DMS79 (cell line): ENCODE results near the gene LILRB3.
"Not testable (repeated sequence)": the region's sequence is repeated elsewhere in the genome, so short reads cannot be mapped to it uniquely, and the experiment has no call there.

Experiments
- DNase-seq: peaks from one replicate; lab custom pipeline; 2025; lab: John Stamatoyannopoulos, UW

The LILRB3 gene

DNA sequence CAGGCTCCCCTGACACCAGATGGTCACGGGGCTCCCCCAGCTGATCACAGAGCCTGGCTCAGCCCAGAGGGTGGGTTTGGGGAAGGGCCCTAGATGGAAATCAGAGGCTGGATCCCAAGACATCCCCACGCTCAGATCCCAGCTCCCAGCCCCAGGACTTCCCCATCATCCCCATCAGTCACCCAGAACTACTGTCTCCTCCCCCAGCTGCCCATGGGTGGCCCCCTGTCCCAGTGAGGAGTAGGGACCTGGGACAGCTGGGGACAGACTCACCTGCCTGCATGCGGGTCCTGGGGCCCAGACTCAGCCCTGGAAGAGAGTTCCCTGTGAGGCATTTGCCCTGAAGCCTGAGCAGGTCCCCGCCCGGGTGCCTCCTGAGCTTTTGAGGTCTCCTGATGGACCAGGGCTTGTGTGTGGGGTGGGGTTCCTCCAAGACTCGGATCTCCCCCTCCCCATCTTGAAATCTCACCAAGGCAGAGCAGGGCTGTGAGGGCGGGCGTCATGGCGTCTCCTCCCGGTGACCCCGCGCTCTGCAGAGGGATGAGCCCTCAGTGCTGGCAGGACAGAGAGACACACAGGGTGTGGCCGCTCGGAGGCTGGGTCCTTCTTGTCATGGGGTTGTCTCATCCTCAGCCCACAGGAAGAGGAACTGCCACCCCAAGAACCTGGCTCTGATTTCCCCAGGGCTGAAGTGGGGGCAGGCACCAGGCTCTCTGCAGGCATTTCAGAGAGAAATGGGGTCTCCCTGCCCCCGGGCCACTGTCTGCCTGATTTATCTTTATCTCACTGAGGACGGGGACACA lies at the start of gene LILRB3:
TSS of gene LILRB3 (minus strand) at position 534 of the 803 bp plus-strand sequence. CDS start at position 503, 31 bp downstream.
- DNase-seq, result not testable (repeated sequence)

DNA sequence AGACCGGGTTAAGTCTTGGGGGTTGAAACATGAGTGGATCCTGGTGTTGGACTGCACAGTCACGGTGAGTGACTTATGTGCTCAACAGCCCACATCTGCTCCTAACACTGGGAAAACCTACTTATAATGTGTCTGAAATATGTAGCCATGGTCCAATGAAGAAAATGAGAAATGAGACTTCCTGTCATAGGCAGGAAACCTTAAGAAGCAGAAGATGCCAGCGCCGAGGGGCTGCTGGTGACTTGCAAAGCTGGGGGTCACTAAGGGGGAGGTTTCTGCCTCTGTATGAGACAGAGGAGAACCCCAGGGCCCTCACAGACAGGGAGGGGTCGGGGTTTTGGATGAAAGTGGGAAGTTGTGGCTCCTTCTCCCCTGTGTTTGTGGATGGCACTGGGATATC lies 49.4 kb upstream of the LILRB3 start:
- not testable (repeated sequence) for DNase-seq

DNA sequence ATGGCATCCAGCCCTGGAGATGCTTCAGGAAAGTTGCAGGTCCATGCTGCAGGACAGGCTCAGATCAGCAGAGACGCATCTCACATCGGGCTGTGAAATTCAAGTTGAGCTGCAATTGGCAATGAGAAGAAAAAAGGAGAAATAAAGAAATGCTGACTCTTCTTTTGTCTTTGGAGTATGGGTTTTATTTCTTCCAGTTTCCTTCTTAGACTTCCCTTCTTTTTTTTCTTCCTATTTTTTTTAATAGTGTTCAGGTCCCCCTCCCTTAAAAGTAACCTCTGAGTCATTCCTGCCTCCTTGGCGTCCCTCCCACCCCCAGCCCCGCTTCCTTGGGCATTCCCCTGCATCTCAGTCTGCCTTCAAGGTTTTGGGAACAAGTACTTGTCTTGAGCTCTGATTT lies 48.8 kb upstream of the LILRB3 start:
- not testable (repeated sequence) for DNase-seq

DNA sequence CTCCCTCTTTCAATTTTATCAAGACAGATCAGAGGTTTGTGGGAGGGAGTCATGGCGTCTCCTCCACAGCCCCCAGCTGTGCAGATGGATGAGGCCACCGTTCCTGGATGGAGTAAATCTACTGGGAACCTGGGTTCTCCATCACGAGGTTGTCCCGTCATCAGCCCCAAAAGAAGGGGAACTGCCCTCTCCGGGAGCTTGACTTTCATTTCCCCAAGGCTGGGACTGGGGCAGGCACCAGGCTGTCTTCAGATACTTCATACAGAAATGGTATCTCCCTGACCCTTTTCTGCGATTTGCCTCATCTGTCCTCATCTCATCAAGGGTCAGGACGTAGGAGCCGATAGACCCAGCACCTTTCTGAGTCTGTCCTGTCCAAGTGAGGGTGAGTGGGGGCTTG lies 48.3 kb upstream of the LILRB3 start:
- DNase-seq, result no peak

DNA sequence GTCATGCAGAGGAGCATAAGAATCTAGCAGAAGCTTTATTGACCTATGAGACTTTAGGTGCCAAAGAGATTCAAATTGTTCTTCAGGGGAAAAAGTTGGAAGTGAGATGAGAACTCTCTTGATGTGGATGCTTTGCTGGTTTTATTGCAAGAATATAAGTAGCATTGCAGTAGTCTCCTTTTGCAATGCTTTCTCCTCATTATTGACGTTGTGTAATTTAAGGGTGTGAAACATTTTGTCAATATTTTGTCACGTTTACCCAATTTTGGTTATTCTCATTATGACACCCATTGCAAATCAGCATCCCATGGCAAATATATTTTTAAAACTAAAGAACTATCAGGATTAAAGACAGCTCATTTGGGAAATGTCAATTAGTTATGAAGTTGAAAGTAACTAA lies 46.1 kb upstream of the LILRB3 start:
- DNase-seq, result no peak

DNA sequence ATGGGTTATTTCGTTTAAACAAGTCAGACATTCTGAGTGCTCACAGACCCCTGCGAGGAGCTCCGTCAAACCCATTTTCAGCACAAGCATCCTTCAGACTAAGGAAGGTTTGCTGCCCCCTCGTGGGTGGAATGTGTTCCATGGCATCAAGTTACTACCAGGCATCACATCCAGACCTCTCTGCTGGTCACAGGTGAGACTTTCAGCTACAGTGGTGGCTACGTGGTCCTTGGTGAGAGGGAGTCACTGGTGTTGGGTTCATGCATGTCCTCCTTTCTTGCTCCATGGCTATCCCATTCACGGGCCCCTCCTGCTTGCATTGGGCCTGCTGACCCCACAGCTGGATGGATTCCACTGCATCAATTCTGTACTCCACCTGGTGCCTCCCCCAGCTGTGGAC lies 43.3 kb upstream of the LILRB3 start:
- DNase-seq, result peak; percentile 46

DNA sequence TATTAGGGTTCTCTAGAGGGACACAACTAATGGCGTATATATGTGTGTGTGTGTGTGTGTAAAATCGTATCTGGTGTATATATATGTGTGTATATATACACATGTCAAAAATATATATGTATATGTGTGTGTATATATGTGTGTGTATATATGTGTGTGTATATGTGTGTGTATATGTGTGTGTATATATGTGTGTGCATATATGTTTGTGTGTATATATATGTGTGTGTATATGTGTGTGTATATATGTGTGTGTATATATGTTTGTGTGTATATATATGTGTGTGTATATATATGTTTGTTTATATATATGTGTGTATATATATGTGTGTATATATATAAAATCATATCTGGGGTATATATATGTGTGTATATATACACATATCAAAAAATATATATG lies 39.7 kb upstream of the LILRB3 start:
- DNase-seq, result no peak

DNA sequence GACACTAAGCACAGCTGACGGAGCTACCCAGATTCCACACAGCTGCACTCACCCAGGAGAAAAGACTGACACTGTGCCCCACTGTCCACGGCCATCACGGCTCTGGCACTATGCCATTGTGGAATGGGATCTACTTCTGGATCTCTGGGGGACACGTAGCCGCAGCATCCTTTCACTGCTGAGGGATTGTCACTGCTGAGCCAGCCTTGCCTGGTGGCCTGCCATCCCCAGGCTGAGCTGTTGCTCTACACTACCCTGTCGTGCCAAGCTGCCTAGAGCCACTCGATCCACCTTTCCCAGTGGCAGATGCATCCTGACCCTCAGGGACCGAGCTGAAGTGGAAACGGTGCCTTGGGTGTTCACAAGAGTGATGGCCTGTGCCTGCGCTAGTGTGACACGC lies 39.3 kb upstream of the LILRB3 start:
- no peak for DNase-seq

DNA sequence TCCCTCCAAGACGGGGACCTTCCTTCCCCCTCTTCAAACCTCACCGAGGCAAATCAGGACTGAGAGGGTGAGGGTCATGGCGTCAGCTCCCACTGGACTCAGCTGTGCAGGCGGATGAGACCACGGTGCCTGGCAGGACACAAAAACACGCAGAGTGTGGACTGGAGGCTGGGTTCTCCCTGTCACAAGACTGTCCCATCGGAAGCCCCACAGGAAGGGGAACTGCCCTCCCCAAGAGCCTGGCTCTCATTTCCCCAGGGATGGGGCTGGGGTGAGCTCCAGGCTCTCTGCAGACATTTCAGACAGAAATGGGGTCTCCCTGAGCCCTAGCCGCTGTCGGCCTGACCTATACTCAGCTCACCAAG lies 34.3 kb upstream of the LILRB3 start, which contains the start of gene LILRB5:
TSS of gene LILRB5 (minus strand) at position 158 of the 365 bp plus-strand sequence. CDS start at position 78, 80 bp downstream.
- no peak for DNase-seq

DNA sequence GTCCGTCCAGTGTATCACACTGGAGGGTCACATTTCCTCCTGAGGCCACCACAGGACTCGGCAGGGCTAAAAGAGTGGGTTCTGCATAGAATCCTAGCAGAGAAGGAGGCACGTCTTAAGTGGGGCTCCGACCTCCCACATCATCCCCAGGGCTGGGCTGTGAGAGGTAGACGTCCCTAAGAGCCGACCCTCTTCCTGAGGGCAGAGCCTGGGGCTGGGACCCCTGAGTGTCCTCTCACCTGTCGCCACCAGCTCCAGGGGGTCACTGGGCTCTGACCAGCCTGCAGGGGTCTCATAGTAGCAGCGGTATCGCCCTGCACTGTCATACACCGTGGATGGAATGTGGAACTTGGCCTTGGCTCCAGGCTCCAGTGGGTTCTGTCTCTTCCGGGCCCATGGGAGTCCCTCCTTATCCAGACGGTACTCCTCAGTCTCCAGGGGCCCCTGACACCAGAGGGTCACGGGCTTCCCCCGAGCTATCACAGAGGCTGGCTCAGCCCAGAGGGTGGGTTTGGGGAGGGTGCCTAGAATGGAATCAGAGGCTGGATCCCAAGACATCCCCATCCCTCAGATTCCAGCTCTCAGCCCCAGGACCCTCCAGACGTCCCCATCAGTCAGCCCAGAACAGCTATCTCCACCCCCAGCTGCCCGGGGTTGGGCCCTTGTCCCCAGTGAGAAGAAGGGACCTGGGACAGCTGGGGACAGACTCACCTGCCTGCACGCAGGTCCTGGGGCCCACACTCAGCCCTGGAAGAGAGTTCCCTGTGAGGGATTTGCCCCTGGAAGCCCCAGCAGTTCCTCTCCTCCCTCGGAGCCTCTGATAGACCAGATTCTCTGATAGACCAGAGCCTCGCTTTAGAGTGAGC lies 33.7 kb upstream of the LILRB3 start:
- no peak for DNase-seq

DNA sequence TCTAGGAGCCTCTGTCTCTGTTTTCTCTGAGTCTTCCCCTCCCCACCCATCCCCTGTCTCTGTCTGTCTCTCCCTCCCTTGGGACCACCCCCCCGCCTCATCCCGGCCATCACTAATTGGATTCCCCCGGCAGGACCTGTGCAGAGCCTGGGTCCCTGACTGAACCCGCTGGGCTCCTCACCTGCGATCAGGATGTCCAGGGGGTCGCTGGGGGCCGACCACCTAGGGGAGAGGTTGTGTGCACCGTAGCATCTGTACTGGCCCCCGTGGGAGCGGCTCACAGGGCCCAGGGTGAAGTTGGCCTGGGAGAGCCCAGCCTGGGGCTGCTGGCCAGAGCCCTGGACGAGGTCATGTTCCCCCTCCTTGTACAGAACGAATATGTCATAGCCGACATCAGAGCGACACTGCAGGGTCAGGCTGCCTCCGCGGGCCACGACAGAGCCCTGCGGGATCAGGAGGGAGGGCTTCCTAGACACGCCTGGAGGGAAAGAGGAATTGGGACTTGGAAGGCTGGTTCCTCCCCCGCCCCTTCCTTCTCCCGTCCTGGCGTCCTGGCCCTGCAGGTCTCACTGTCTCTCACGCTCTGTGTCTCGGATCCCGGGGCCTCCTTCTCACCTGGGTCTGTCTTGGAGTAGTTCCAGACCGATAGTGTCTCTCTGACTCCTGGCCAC lies 32.4 kb upstream of the LILRB3 start:
- no peak for DNase-seq

DNA sequence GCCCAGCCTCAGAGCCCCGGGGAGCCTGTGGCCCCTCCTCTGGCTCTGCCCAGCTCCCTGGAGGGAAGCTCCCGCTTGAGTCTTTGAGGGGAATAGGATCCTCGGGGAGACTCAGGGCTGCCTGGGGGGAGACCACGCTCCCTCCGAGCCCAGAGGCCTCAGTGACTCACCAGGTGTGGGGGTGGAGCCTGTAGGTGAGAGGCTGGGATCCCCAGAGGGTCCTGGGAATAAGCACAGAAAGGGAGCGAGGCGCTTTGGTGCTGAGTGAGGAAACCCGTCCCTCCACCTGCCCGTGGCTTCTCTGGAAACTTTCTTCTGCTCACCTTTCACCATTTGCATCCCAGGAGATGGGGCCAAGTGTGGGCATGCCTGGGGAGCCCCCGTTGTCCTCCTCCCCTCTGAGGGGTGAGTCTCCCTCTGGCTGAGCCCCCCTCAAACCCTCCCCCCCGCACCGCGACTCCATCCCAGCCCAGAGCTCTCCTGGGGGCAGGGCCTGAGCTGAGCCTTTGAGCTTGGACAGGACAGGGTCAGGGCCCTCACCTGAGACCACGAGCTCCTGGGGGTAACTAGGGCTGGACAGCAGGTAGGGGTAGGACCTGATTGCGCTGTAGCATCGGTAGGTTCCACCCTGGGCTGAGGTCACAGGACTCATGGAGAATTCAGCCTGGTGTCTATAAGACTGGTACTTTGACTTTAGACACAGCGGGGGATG lies 31.5 kb upstream of the LILRB3 start:
- no peak for DNase-seq

DNA sequence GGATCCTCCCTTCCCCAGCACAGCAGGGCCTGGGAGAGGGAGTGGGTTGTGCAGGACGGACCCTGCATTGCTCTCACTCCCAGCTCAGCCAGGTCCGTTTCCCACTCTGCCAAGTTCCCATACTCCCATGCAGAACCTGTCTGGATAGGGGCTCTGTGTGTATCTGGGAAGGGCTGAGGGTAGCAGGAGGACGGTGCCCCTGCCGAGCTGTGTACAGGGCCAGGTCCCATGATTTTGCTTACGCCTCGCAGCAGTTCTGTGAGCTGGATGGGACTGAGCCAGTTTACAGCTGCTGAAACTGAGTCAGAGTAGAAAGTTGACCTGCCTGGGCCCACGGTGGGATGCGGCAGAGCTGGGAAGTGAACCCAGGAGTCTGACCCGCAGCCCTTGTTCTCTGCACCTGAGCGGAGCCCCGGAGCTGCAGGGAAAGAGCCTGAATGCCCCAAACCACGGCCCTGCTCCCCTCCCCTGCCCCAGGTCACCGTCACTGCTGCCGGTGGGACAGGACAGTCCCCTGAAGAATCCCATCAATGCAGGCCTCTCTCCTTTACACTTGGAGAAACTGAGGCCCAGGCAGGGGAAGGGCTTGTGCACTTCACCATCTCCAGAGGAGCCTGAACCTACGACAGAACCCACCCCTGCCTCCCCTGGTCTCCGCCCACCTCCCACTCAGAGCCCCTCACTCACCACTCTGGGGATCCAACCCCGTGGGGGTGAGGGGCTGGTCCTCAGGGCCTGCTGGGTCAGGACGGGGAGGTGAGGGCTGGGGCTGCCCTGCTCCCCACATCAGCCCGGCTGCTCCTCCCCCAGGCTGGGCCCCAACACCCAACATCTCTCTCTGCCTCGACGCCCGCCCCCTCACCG lies 30.8 kb upstream of the LILRB3 start:
- no peak for DNase-seq

DNA sequence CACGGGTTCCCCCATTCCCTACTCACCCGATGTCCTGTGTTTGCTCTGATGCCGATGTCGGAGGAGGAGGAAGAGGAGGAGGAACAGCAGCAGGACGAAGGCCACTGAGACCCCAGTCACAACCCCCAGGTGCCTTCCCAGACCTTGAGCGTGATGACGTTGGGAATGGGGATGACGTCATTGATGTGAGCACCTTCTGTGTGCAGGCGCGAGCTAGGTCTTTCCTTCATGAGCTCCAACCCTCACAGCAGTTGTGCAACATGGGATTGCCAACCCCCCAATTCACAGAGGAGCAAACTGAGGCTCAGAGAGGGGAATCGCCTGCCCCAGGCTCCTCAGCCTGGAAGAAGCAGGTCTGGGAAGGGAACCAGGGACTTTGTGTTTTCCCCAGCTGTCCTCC lies 30.0 kb upstream of the LILRB3 start:
- no peak for DNase-seq

DNA sequence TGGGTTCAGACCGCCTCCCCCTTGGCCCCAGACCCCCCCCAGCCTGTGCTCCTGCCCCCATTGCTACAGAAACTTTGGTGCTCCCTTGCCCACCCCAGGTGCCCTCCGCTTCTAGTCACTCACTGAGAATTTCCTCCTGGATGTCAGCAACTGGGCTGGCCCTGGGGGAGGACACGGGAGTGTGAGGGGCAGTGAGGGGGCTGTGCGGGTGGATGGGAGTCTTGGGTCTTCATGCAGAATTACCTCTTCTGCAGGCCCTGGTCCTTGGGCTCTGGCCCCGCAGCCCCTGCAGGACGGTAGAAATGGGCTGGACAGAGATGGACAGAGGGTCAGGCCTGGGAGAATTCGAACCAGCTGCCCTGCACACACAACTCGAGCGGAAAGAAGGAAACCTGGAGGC lies 29.4 kb upstream of the LILRB3 start:
- no peak for DNase-seq

DNA sequence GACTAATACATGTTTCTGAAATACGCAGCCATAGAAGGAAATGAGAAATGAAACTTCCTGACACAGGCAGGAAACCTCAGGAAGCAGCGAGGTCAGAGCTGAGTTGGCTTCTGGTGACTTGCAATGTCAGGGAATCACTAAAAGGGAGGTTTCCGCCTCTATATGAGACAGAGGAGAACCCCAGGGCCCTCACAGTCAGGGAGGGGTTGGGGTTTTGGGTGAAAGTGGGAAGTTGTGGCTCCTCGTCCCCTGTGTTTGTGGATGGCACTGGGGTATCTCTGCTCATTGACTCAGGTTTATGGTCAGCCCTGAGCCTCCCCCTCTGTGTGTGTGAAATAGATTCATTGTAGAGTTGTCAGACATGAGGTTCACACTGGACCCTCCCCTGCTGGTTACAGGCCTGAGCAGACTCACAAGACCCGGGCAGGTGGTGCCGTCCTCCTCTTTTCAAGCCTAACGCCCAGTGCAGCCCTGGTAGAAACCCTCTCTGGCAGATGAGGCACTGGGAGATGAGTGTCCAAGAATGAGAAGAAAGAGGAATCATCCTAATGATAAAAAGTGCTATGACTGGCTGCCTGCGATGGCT lies 25.3 kb upstream of the LILRB3 start:
- no peak for DNase-seq

DNA sequence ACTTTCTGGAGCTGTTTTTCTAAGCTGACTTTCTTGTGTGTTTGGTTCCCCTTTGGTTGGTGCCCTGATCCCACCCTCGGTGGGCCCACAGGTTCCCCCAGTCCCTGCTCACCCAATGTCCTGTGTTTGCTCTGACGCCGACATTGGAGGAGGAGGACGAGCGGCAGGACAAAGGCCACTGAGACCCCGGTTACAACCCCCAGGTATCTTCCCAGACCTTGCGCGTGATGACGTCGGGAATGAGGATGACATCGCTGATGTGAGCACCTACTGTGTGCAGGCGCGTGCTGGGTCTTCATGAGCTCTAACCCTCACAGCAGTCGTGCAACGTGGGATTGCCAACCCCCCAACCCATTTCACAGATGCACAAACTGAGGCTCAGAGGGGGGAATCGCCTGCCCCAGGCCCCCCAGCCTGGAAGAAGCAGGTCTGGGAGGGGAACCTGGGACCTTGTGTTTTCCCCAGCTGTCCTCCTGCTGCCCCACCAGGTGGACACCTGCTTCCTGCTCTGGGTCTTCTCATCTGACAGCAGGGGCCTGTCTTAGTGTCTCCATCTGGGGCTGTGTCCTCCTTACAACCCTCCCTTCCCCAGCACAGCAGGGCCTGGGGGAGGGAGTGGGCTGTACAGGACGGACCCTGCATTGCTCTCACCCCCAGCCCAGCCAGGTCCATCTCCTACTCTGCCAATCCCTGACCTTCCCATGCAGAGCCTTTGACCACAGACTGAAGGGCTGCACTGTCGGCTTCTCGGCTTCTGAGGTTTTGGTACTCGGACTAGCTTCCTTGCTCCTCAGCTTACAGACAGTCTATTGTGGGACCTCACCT lies 24.5 kb upstream of the LILRB3 start:
- DNase-seq, result no peak

DNA sequence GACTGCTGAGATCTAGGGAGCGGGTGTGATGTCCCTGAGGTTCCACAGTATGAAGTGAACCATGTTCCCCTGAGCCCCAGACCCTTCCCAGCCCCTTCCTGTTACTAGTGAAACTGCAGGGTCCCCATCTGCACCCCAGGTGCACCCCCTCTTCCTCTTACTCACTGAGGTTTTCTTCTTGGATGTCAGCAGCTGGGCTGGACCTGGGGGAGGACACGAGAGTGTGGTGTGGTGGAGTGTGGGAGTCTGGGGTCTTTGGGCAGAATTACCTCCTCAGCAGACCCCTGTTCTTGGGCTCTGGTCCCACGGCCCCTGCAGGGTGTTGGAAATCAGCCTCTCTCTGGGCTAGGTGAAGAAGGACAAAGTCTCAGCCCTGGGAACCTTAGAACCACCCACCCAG lies 23.1 kb upstream of the LILRB3 start:
- no peak for DNase-seq

DNA sequence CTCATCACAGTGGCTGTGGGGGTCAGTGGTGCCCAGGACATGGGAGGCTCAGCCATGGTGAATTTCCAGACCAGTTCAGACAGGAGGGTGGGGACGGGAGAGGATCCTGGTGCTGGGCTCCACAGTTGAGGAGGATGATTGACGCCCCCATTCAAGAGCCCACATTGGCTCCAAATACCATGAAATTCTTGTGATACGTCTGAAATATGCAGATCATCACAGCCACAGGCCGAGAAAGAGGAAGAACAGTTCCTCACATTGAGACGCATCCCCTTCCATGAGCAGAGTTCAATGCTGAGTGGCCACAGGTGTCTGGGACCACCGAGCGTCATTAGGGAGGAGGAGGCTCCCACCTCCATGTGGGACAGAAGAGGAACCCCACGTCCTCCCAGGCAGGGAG lies 21.0 kb upstream of the LILRB3 start:
- not testable (repeated sequence) for DNase-seq

DNA sequence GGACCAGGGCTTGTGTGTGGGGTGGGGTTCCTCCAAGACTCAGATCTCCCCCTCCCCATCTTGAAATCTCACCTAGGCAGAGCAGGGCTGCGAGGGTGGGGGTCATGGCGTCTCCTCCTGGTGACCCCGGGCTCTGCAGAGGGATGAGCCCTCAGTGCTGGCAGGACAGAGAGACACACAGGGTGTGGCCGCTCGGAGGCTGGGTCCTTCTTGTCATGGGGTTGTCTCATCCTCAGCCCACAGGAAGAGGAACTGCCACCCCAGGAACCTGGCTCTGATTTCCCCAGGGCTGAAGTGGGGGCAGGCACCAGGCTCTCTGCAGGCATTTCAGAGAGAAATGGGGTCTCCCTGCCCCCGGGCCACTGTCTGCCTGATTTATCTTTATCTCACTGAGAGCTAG lies 19.8 kb upstream of the LILRB3 start, which contains the start of gene LILRA6:
TSS of gene LILRA6 (minus strand) at position 145 of the 400 bp plus-strand sequence.
- not testable (repeated sequence) for DNase-seq
